Activated CD4-positive, alpha-beta T cell treated with anti-CD3 and anti-CD28 coated beads, Interleukin-2, amount 50 U/mL, for 48 hours (primary cell): Measurements from ENCODE around the gene EPHB1.

Experiments used
- DNase-seq, 2 experiments: peaks; one replicate each; pipeline ENCODE4 v3.0.0-alpha.2; 2020

The EPHB1 gene

GRCh38 chr3:135235541-135235940, 440.5 kb downstream of the EPHB1 start:
- DNase-seq, result no peak

GRCh38 chr3:135237371-135238143, 442.5 kb downstream of the EPHB1 start:
- DNase-seq, result no peak

- no peak for DNase-seq
Measured at GRCh38 chr3:135238236-135238830, 443.3 kb downstream of the EPHB1 start.

GRCh38 chr3:135238871-135239614, 444.0 kb downstream of the EPHB1 start:
- no peak for DNase-seq

- no peak for DNase-seq
Measured at GRCh38 chr3:135239615-135239884, 444.5 kb downstream of the EPHB1 start.

- DNase-seq, result no peak
Measured at GRCh38 chr3:135240426-135240825, 445.4 kb downstream of the EPHB1 start.

GRCh38 chr3:135242285-135242684, 447.2 kb downstream of the EPHB1 start:
- DNase-seq, result no peak

- no peak for DNase-seq
Measured at GRCh38 chr3:135243616-135244015, 448.6 kb downstream of the EPHB1 start.

- DNase-seq, result no peak
Measured at GRCh38 chr3:135246027-135246426, 451.0 kb downstream of the EPHB1 start.

- DNase-seq, result no peak
Measured at GRCh38 chr3:135248213-135248612, 453.2 kb downstream of the EPHB1 start.

- no peak for DNase-seq
Measured at GRCh38 chr3:135249186-135249585, 454.1 kb downstream of the EPHB1 start.

GRCh38 chr3:135258916-135259315, 463.9 kb downstream of the EPHB1 start:
- no peak for DNase-seq

- no peak for DNase-seq
Measured at GRCh38 chr3:135260025-135260424, 465.0 kb downstream of the EPHB1 start.

- DNase-seq, result no peak
Measured at GRCh38 chr3:135261214-135261775, 466.2 kb downstream of the EPHB1 start.

GRCh38 chr3:135261916-135262315, 466.9 kb downstream of the EPHB1 start:
- DNase-seq, result no peak

GRCh38 chr3:135262441-135262840, 467.4 kb downstream of the EPHB1 start:
- DNase-seq, result no peak

- DNase-seq, result no peak
Measured at GRCh38 chr3:135263331-135263730, 468.3 kb downstream of the EPHB1 start.

GRCh38 chr3:135267487-135267886, 472.4 kb downstream of the EPHB1 start:
- DNase-seq, result no peak

GRCh38 chr3:135268941-135269532, 474.0 kb downstream of the EPHB1 start:
- no peak for DNase-seq

- DNase-seq, result no peak
Measured at GRCh38 chr3:135271177-135272025, 476.3 kb downstream of the EPHB1 start.

GRCh38 chr3:135272026-135272669, 477.1 kb downstream of the EPHB1 start:
- DNase-seq, result no peak

GRCh38 chr3:135292162-135292561, 497.1 kb downstream of the EPHB1 start:
- no peak for DNase-seq
